Activated CD8-positive, alpha-beta memory T cell treated with anti-CD3 and anti-CD28 coated beads for 48 hours (primary cell): ENCODE results near the gene CROT.

ENCODE experiments used
- DNase-seq, 3 experiments: peaks; one replicate each; pipeline ENCODE4 v3.0.0-alpha.2; 2020; ENCODE audit warnings: low read depth in 2 of 3, low spot score in 2 of 3

The CROT gene

DNA sequence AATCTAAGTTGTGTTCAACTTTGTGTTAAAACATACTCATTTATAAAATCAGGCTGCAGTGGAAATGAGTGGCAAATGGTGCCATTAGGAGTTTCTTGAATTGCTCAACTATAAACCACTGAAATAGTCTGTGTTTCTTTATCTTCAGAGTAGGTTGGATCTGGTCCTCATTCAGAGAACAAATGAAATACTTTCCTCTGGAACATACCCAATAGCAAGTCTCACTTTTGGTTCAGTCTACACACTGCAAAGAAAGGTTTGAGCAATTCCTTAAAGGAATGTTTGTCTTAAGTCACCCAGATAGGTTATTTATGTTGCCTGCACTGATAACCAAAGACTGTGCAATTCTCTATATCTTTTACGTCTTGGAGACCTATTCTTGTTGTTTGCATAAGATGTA, 67.6 kb downstream of the CROT start:
- DNase-seq: no peak

DNA sequence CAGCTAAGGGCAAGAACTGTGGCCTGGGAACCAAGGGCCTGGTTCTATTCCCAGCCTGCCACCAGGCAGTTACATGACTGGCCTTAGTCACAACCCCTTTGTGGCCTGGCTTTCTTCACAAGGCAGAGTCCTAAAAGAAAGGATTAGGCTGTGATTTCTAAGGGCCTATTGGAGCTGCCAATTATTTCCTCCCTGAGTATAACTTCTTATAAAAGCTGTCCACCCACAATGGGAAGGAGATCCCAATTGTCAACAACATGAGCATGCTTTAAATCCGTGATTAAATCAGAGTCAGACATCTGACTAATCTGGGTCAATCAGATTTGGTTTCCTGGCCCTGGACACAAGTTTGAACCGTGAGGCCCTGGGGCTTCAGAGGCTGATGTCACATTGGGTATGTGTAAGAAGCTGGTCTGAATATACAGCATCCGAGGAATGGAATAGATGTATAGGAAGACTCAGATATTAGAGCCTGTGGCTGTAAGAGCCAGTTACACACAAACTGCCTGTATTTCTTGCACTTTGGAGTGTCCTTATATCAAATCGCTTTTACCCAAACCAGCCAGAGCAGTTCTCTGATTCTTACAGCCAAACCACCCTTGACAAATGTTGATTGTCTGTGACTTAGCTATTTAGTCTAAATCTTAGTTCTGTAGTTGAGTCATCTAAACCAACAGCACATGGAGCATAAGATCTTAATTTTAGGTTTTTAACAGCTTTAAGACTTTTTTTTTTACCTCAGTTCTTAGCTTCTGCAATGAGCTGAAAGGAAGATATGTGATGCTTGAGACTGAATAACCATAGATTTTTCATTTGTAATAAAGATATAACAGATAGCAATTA, 68.7 kb downstream of the CROT start:
- no peak for DNase-seq

DNA sequence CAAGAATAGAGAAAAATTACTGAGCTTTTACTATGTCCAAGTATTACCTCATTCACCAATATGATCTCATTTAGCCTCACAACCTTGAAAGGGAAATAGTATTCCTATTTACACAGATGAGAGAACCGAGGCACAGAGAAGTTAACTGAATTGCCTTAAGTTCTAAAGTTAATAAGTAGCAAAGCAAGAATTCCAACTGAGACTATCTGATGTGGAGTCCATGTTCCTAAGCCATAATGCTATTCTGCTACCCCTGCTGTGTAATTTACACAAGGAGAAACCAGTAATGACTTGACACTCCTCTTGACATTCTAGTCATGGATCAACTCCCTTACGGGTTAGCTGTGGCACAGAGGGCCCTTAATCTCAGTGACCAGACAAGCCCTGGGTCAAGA, 69.3 kb downstream of the CROT start:
- no peak for DNase-seq

DNA sequence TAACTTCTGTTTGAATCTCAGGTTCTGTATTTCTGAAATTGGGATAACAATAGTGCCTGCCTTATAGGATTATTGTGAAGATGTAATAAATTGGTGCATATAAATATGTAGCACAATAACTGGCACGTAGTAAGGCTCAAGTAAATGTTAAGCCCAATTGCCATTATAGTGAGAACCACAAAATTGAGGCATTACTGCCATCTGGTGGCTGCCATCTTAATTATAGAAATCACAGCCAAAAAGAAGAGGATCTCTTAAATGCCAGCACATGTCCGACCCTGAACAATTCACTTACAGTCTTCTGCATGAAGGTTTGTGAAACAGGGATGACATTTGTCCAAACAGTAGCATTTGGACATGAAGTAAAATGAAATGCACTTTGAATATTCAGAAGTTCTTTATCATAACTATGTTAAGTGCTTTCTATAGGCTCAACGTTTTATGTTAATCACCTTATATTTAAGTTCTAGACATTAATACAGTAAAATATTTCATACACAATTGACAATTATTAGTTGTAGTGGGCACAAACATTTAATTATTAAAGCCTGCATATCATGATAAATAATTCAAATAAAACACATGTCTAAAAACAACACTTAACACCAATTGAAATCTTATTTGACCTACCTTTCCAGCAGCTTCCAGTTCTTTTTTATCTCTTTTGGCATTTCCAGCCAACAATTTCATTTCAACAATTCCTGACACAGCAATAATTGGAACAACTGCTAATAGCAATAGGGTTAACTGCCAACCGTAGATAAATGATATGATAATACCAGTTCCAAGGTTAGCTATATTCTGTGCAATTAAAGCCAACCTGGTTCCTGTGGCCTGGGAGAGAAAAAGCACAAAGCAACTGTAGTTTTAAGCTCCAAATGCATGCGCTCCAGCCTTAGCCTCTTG, 71.5 kb downstream of the CROT start:
- peak in 1 of 3 experiments; percentile 35 for DNase-seq

DNA sequence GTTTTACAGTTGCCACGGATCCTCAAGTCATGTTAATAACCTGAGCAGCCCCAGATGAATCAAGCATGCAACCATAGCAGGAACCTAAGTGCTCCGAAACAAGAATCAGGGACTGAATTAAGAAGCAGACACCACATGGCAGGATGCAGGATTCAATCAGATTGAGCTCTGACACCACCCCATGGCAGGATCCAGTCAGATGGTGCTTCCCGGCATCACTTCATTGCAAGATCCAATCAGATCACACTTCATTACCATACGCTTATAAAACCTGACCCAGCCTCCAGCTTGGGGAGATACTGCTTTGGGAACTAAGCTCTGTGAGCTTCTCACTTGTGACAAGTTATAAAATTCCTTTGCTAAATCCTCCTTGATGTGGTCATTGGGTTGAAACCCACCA, 74.7 kb downstream of the CROT start:
- no peak for DNase-seq

DNA sequence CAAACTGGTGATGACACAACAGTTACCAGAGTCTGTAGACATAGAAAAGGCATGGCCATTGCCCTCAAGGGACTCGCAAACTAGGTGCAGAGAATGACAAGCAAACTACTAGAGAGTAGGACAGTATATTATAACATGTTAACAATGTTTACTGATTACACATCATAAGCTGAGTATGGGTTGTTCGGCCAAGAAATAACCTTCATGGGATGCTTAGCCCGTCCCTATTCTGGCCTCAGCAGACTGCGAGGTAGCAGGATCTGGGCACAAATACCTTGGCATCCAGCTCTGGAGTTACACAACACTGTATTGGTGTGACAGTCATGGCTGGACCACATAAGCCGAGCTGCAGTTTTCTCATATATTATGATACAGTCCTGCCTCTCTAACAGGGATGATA, 78.6 kb downstream of the CROT start:
- no peak for DNase-seq

DNA sequence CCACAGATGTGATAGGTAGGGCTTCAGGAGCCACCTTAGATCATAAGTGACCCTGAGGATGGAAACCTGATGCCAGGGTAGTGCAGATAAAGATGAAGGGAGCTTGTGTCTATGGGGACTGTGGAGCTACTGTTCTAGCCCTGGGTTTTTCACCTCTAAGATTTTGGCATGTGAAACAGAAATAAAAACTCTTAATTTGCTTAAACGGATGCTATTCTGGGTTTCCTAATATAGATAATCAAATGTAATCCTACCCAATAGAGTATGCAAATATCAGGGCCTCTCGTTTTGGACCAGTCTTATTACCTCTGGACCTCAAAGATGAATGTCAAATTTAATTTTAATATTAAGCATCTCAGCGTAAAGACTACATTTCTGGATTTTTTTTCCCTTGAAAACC, 80.7 kb downstream of the CROT start:
- DNase-seq: no peak

DNA sequence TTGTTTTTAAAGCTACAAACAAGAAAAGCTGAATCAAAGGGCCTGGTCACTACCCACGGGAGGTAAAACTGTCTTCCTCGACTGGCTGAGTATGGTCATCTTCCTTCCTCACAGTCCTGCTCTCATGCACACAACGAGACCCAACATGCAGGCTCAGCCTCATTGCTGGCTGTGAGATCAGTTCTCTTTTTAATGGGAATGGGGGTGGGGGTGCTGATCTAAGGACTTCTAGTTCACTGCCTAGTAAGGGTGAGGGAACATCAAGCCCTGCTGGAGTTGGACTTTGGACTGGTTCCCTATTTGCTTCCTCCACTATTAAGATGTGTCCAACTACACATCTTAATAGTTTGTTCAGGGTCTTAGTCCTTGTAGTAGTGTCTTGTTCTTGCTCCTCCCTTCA, 81.8 kb downstream of the CROT start:
- DNase-seq: no peak

DNA sequence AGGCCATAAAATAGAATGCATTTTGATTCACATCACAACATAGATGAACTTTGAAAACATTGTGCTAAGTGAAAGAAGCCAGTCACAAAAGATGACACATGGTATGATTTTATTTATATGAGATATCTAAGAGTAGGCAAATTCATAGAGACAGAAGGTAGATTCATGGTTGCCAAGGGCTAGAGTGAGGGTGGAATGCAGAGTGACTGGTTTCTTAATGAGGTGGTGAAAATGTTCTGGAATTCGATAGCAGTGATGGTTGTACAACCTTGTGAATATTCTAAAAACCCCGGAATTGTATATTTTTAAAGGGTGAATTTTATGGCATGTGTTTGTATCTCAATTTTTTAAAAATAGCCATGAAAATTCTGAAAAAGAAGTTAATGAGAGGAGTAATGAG, 87.1 kb downstream of the CROT start:
- DNase-seq: no peak

DNA sequence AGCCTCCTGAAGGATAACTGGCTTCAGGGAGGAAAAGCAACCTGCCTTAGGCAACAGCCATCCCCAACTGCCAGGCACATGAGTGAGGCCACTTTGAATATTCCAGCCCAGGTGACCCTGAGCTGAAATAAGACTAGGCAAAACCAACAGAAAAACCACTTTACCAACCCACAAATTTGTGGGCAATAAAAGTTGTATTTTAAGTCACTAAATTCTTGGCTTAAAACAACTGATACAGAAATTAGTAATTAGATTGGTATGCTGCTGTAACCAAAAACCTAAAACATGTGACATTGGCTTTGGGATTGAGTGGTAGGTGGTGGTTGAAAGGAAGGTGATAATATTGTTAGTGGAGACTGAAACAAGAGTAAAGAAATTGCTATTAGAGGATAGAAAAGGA, 90.1 kb downstream of the CROT start:
- DNase-seq: no peak

DNA sequence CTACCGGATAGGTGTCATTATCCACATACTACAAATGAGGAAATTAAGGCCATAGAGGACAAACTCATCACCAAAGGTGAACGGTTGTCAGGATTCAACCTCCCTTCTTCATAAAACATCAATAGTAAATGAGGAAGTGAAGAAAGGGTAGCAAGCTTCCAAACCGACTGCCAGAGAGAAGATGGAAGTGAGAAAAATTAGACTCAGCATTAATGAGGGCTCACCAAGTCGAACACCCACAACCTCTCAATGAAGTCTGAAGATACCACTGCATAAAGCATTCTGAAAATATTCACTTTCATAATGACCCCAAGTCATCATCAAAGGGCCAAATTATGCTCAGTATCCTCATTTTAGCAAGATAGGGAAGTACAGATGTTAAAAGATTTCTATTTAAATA, 100.4 kb downstream of the CROT start:
- DNase-seq: no peak

DNA sequence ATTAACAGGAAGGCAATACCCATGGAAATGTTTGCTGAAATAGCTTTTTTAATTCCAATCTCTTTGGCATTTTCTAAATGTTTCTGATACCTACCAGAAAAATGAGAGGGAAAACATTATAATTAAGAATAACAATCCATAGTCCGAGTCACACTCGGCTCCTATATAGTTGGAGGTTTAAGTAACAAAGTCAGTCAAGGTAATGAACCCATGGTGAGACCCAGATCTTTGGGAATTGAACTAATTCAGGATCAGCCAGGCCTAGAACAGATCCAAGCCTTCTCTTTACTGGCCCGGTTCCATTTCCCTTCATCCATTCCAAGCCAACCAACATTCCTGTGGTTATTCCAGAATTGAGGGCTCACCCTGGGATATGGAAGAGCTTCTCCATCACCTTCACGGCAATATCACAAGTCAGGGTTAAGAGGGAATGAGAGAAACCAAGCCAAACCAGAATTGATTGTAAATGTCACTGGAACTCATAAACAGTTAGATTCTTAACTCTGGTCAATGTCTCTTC, 101.7 kb downstream of the CROT start:
- DNase-seq: no peak

DNA sequence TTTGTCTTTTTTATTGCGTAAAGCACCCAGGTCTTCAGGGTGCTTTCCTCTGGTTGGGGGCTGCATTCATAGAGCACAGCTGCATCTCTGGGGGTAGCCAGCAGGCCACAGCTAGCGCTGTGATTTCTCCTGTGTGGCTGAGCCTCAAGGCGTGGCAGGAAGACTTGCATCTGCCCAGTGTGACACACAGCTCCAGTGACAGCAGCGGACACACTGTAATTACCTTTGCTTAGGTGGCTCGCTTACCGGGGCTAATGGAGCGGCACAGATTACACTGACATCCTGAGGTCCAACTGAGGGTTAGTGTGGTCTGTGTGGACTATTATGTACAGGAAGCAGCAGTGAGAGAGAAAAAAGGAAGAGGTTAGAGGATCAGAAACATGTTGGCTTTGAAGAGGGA, 102.9 kb downstream of the CROT start:
- no peak for DNase-seq
